Peyer's patch (tissue), 4 donors: ENCODE measurements around the gene MYO3A.

ENCODE experiments used
- CTCF ChIP-seq, 6 experiments: fragments of 450-650 bp in 4 of 6; fragments of 200-600 bp in 2 of 6; sonication (generic) in 1 of 6; IDR thresholded peaks; one replicate each; pipeline ENCODE4 v1.5.1; 2017 to 2019; ENCODE audit warnings: antibody characterized with exemption in 6 of 6, mild to moderate bottlenecking in 3 of 6, moderate library complexity in 1 of 6
- POLR2A ChIP-seq, 2 donors: fragments of 450-650 bp; IDR thresholded peaks; one replicate each; pipeline ENCODE4 v1.5.1; 2017; ENCODE audit warnings: antibody characterized with exemption in 2 of 2, mild to moderate bottlenecking in 2 of 2, moderate library complexity in 2 of 2

GRCh38 chr10:25974897-25975459, 40.9 kb downstream of the MYO3A start:
- TF ChIP-seq CTCF (IDR thresholded peaks at IDR 0.05) (no peak), POLR2A (IDR thresholded peaks at IDR 0.05) (no peak)
